Kidney (tissue), 14 donors: Measurements from ENCODE around the gene CYSTM1. TPM values are rescaled to one million over a fixed set of nuclear protein-coding genes. Genes with fewer than 3 reads are reported as not detected.

ENCODE experiments used
- DNase-seq, 5 donors: peaks; one replicate each; pipeline ENCODE4 v3.0.0-alpha.2; 2013 to 2020
- FAIRE-seq: peaks from 2 replicates; lab custom pipeline; 2012; peaks lifted over from hg19 to GRCh38; lab: Jason Lieb, UNC
- H3K27ac ChIP-seq, 2 donors: one replicate each; pipeline ENCODE4 v1.7.0; 2013; ENCODE audit warnings: low read depth in 2 of 2, low read length in 2 of 2, inconsistent platforms in 1 of 2
- H3K27me3 ChIP-seq: one replicate; pipeline ENCODE4 v1.7.1; 2013; ENCODE audit warnings: low read length, inconsistent platforms; ENCODE audit not compliant: control insufficient read depth, insufficient read depth
- H3K36me3 ChIP-seq, 3 donors: one replicate each; pipeline versions ENCODE4 v1.7.0 to v1.7.1; 2013; ENCODE audit warnings: low read length in 3 of 3, control low read depth in 1 of 3, inconsistent platforms in 1 of 3; ENCODE audit not compliant: insufficient read depth in 3 of 3, control insufficient read depth in 2 of 3
- H3K4me1 ChIP-seq, 3 donors: one replicate each; pipeline versions ENCODE4 v1.7.0 to v1.7.1; 2013; ENCODE audit warnings: low read length in 3 of 3, inconsistent platforms in 1 of 3, low read depth in 1 of 3; ENCODE audit not compliant: control insufficient read depth in 2 of 3, insufficient read depth in 2 of 3
- H3K4me3 ChIP-seq, 3 donors: one replicate each; pipeline versions ENCODE4 v1.7.0 to v1.8.1; 2013; ENCODE audit warnings: low read length in 3 of 3, control low read depth in 1 of 3, inconsistent platforms in 1 of 3
- H3K9ac ChIP-seq, 3 donors: one replicate each; pipeline versions ENCODE4 v1.7.0 to v1.7.1; 2013; ENCODE audit warnings: low read length in 3 of 3, control low read depth in 1 of 3, inconsistent platforms in 1 of 3
- H3K9me3 ChIP-seq, 3 donors: one replicate each; pipeline versions ENCODE4 v1.7.0 to v1.7.1; 2013; ENCODE audit warnings: low read length in 3 of 3, control low read depth in 1 of 3, inconsistent platforms in 1 of 3; ENCODE audit not compliant: control insufficient read depth in 2 of 3, insufficient read depth in 1 of 3
- intact Hi-C: fragments of 100-400 bp; cut with DNase I; formaldehyde crosslinking; loops from one replicate; pipeline ENCODE4 v1.11.1; 2022
- polyA plus RNA-seq: library from polyadenylated mRNA; stranded (reverse); fragments of 350-450 nt; fragmentation: Illumina TruSeq; extraction: RNeasy Lipid Tissue Mini Kit (QIAGEN cat#74804); gene quantifications from one replicate; pipeline ENCODE4 v1.2.3, GENCODE V29; 2014; ENCODE audit warnings: low read depth, low replicate concordance; ENCODE audit not compliant: insufficient read depth
- total RNA-seq: library from RNA; stranded (reverse); fragmentation: NEBNext Ultra II Directional; extraction: Animal tissue kit (Norgen Biotek cat#: 25700); gene quantifications from one replicate; pipeline ENCODE4 v1.2.1, GENCODE V29; 2021
- TF ChIP-seq, protein P1 (sequence below): IDR thresholded peaks from 3 replicates; pipeline ENCODE4 v1.5.1; 2012; ENCODE audit warnings: mild to moderate bottlenecking, moderate library complexity, borderline replicate concordance; ENCODE audit not compliant: insufficient read depth; ENCODE audit errors: extremely low read depth
- donor health status: control.
- donor health status: control.
- donor health status: control.
- donor health status: control.
- donor health status: control.
- donor health status: DM: yes; HTN: yes; CAD: no.
- donor health status: Normal renal cell carcinoma (clear cell type).

Gene CYSTM1
- total and polyA plus RNA-seq, 2 donors from 2014 or later: 157 to 485 TPM

DNA sequence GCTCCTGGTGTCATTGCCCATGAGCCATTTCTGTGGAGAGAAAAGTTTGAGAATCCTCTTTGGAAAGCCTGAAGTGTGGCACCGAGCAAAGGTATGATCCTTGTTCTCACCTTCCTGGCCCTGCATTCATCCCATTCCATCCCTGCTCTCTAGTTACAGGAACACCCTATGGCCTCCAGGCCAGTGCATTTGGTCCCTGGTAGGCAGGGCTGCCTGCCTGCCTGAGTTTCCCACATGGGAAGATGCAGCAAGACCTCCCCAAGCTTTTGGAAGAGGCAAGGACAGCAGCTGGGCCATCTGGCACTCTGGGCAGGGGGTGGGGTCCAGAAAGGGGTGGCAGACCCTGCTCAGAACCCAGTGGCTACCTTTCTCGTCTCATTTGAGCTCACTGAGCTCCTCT, 24.8 kb upstream of the CYSTM1 start:
- H3K4me1 ChIP-seq: peaks cover 0 to 21% (median 3%) of the 10 kb centered on the region in 3 donors

GRCh38 chr5:140151144-140152021, 23.6 kb upstream of the CYSTM1 start:
- DNase-seq (no peak), FAIRE-seq (no peak)
- Histone ChIP-seq H3K27ac (no peak overlapping the region), H3K27me3 (peaks cover 5% of the 10 kb centered on the region), H3K9ac (no peak overlapping the region), H3K4me3 (no peak overlapping the region), H3K9me3 (no peaks in the 10 kb centered on the region), H3K4me1 (peaks cover 0 to 13% (median 0%) of the 10 kb centered on the region in 3 donors), H3K36me3 (no peaks in the 10 kb centered on the region)
- intact Hi-C loops: no loop called here
- TF ChIP-seq, protein P1, sequence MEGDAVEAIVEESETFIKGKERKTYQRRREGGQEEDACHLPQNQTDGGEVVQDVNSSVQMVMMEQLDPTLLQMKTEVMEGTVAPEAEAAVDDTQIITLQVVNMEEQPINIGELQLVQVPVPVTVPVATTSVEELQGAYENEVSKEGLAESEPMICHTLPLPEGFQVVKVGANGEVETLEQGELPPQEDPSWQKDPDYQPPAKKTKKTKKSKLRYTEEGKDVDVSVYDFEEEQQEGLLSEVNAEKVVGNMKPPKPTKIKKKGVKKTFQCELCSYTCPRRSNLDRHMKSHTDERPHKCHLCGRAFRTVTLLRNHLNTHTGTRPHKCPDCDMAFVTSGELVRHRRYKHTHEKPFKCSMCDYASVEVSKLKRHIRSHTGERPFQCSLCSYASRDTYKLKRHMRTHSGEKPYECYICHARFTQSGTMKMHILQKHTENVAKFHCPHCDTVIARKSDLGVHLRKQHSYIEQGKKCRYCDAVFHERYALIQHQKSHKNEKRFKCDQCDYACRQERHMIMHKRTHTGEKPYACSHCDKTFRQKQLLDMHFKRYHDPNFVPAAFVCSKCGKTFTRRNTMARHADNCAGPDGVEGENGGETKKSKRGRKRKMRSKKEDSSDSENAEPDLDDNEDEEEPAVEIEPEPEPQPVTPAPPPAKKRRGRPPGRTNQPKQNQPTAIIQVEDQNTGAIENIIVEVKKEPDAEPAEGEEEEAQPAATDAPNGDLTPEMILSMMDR: no peak

More for the DNA sequence above, 24.8 kb upstream of the CYSTM1 start:
- intact Hi-C loops: no loop called here
- Histone ChIP-seq H3K4me3 (no peak overlapping the region), H3K27me3 (peaks cover 5% of the 10 kb centered on the region), H3K9ac (no peak overlapping the region), H3K27ac (no peak overlapping the region), H3K36me3 (no peaks in the 10 kb centered on the region), H3K9me3 (no peaks in the 10 kb centered on the region)
- TF ChIP-seq, protein P1: no peak
- no peak for DNase-seq
- FAIRE-seq: no peak

GRCh38 chr5:140152022-140152999, 22.7 kb upstream of the CYSTM1 start:
- H3K27ac ChIP-seq: no peak overlapping the region
- TF ChIP-seq, protein P1: no peak
- intact Hi-C loops: no loop called here
- no peaks in the 10 kb centered on the region for H3K36me3 ChIP-seq
- H3K4me3 ChIP-seq: no peak overlapping the region
- FAIRE-seq: no peak
- DNase-seq: peak in 2 of 5 donors; percentile 41 to 42
- H3K9ac ChIP-seq: no peak overlapping the region
- no peaks in the 10 kb centered on the region for H3K9me3 ChIP-seq
- H3K27me3 ChIP-seq: peaks cover 5% of the 10 kb centered on the region
- H3K4me1 ChIP-seq: peaks cover 0 to 13% (median 2%) of the 10 kb centered on the region in 3 donors
